Measurements from ENCODE around the gene ANKRD39.

Gene ANKRD39

GRCh38 chr2:96887493-96888012 lies 29.7 kb upstream of the ANKRD39 start:
- DNase-seq, result no peak

- no peak for DNase-seq
These were observed 27.9 kb upstream of the ANKRD39 start for GRCh38 chr2:96885432-96886347.

GRCh38 chr2:96884299-96885094 lies 26.7 kb upstream of the ANKRD39 start:
- DNase-seq, result no peak

GRCh38 chr2:96883306-96883705 lies 25.5 kb upstream of the ANKRD39 start:
- no peak for DNase-seq

DNA sequence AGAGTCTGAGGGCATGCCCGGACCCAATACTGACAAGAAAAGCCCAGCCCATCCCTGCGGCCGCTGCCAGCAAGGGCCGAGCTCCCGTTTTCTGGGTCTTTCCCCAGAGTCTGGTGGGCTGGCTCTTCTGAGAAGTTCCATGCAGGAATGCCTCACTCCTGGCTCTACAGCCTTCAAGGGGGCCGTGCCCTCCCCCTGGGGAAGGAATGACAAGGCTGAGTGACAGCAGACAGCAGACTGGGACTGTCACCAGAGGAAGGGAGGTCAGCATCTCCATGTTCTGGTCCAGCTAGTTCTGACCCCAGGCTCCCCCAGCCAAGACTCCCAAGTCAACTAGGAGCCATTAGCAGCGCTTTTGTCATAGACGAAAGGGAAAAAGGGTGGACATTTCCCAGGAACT lies 25.1 kb upstream of the ANKRD39 start:
- no peak for DNase-seq

DNA sequence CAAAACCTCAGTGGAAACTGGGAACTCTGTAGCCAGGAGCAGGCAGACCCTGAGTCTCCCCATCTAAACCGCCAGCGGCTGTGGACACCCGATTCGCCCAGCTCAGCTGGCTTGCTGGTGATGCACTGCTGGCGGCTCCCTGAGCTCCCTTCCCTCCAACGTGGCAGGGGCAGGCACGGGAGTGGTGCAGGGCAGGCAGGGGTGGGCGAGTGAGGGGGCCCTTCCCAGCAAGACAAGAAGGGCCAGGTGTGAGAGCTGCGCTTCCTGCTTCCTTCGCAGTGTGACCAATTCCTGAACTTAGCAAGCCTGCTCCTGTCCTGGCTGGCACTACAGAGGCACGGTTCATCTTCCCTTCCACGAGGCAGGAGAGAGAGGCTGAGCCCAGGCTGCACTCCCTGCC lies 24.4 kb upstream of the ANKRD39 start:
- DNase-seq, result no peak

DNA sequence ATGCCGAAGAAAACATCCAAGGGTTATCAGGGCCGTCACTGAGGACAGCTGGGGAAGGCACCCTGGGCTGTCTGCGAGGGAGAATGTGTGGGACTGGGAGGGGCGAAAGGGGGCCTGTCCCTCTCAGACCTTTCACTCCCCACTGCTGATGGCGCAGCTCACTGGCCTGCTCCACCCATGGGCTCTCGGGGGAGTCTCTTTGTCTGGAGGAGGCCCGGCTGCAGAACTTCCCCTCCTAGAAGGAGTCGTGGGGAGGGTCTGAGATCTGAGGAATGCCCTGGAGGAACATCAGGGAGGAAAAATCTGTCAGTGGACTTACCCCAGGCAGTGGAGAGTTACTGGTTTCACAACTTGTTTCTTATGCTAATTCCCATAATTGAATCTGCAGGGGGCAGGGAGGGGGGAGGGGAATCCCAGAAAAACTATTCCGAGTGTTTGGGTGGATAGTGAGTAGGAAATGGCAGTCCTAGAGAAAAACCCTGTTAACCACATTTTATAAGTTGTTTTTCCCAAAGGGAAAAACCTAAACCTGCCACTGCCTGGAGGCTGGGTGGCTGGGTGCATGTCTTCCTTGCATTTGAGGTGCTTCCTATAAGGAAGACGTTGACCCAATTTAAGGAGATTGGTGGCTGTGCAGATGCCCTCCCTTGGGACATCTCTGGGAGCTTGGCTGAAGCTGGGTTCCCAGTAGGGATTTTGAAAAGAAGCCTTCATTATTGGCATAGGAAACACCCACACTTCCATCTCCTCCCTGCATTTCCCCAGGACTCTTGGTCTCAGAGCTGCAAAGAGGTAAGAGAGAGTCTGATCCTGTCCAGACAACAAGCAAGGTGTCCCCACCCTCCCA lies 23.8 kb upstream of the ANKRD39 start:
- DNase-seq, result no peak

- DNase-seq, result no peak
These were observed 23.1 kb upstream of the ANKRD39 start for GRCh38 chr2:96880891-96881273.

DNA sequence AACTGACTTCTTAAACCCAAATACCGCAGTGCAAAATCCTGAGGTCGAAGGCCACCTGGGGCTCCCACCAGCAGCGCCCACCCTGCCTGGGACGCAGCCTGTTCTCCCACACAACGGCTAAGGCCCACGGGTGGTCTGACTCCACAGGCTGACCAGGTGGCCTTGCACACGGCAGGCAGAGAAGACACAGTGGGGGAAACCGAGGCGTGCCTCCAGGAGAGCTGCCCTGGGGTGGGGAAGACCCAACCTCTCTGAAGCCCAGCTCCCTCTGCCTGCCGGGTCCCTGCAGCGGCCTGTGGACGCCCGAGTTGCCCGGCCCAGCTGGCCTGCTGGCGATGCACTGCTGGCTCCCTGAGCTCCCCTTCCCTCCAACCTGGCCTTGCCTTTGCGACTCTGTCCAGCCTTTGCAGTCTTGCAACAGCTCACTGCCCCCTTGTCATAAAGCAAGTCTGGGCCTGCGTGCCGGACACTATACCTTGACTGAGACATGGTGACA lies 21.8 kb upstream of the ANKRD39 start:
- DNase-seq, result no peak

GRCh38 chr2:96878796-96879544 lies 21.2 kb upstream of the ANKRD39 start:
- no peak for DNase-seq

DNA sequence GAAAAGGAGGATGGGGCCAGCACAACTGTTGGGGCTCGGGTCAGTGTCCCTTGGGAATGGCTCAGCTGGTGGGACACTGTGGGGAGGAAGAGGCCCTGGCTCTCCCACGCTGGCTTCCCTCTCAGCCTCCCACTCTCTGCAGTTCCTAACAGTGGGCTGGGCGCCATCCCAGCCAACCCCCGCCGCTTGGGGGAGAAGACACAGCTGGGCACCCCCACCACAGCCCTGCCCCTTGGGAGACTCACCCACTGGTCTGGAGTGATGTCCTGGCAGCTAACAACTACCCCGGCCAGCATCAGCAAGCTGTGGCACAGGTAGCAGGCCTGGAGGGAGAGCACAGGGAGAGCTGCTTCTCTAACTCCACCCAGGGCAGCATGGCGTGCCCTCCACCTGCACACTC lies 20.4 kb upstream of the ANKRD39 start:
- no peak for DNase-seq

- no peak for DNase-seq
These were observed 19.8 kb upstream of the ANKRD39 start for GRCh38 chr2:96877631-96878092.

- DNase-seq, result no peak
These were observed 19.2 kb upstream of the ANKRD39 start for GRCh38 chr2:96877042-96877451.

DNA sequence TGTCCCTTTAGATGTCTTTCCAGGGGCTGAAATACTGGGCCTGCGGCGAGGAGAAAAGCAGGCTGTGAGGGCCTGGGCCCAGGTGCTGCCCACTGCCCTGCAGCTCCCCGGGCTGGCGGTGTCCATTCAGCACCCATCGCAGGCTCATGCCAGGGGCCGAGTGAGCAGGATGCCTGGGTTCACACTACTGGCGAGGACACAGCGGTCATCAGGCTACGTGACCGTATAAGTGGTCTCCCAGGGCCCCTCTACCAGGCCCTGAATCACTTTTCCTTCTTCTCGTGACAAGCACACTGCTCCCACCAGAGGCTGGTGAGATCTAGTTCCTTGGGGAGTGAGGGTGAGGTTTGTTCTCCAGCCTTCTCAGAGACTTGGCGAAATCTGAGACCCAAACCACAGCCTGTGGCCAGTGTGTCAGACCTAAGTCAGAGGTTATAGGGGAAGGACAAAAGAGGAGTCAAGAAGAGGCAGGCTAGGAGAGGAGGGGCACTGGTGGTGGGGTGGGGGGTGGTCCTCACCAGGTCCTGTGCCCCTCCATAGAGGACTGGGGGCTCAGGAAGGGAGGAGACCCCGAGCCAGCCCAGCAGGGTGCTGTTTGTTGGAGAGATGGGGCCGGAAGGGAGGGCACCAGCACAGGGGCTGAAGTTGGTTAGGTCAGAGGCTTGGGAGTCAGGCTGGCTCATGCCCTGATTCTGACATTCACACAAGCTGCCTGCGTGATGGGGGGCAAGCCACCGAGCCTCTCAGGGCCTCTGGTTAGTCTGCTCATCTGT lies 18.6 kb upstream of the ANKRD39 start:
- DNase-seq, result no peak

GRCh38 chr2:96875498-96876268 lies 17.9 kb upstream of the ANKRD39 start:
- no peak for DNase-seq

DNA sequence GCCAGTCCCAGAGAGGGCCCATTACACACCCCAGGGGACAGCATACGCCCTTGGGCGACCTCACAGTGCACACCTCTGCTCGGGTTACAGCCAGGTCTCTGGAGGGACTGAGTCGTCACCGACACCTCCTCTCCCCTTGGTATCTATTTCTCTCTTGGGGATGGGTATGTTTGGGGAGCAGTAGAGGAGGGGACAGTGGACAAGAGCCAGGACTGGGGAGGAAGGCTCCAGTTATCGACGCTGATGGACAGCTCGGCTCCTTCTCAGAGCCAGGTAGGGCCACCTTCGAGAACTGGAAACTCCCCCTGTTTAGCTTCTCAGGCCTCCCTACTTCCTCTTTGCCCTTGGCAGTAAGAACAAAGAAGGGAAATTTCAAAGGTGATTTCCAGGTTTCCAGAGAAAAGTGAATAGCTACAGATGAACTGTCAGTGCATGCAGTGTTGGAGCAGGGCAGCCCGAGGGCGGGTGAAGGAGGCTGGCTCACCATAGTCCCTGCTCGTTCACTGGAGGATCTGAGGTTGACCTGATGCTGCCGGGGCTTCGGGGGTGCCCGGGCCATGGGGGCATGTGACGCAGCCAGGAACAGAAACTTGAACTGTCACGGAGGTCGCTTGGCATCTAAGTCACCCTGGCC lies 16.5 kb upstream of the ANKRD39 start:
- peak; percentile 10 for DNase-seq

GRCh38 chr2:96873651-96874096 lies 15.9 kb upstream of the ANKRD39 start:
- no peak for DNase-seq

DNA sequence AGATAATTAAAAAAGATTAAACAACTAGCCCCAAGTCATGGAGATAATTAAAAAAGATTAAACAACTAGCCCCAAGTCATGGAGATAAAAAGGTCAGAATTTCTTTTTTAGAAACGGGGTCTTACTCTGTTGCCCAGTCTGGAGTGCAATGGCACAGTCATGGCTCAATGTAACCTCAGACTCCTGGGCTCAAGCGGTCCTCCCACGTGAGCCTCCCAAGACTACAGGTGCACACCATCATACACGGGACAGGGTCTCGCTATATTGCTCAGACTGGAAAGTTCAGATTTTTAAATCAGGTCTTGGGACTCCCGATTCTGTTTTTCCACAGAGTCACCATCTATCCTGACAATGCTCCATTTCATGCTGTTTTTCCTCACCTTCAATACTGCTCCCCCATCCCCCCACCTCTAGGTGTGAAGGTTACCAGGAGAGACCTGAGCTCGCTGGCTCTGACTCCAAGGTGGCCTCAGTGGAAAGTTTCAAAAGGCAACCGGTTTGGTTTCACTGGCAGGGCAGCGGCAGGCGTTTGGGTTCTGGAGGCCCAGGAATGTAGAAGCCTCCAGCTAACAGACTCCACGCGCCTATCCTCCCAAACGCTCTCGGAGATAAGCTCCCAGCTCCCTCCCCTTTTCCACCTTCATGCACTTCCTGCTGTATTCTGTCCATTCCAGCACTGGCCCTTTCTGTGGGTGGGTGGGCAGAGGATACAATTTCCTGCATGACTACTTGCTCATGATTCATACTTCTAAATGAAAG lies 15.0 kb upstream of the ANKRD39 start:
- no peak for DNase-seq

Data from CD4-positive, alpha-beta T cell treated with Interleukin-6 for 4 hours (primary cell).